T-cell (primary cell): ENCODE data around the gene SLIT3. TPM values are rescaled to one million over a fixed set of nuclear protein-coding genes. Genes with fewer than 3 reads are reported as not detected.

Experiments
- ATAC-seq, 4 experiments: fragments of 200-7000 bp in 3 of 4; fragments of 150-1000 bp in 1 of 4; cut with Tn5 transposase; replicated peaks in 1 of 4; 1 replicate in 3 of 4; 2 replicates in 1 of 4; pipeline ENCODE4 v1.10.0; 2021; ENCODE audit warnings: moderate library complexity in 3 of 4, mild to moderate bottlenecking in 2 of 4, moderate number of reproducible peaks in 1 of 4
- CTCF ChIA-PET, 2 donors: fragments of 300-600 bp; sonication (Branson Sonifier 250); formaldehyde crosslinking; loops; one replicate each; lab custom pipeline; 2022; ENCODE audit warnings: antibody characterized with exemption in 2 of 2; lab: Charles Lee
- POLR2A ChIA-PET, 2 donors: fragments of 300-600 bp; sonication (Branson Sonifier 250); formaldehyde crosslinking; loops; one replicate each; lab custom pipeline; 2022; ENCODE audit warnings: antibody characterized with exemption in 2 of 2; lab: Charles Lee
- DNase-seq, 35 experiments: peaks; one replicate each; pipeline versions ENCODE4 v3.0.0 to v3.0.0-alpha.2; 2013 to 2023
- H3K27ac ChIP-seq: one replicate; pipeline ENCODE4 v1.5.1; 2013; ENCODE audit warnings: low read length
- H3K27me3 ChIP-seq, 2 experiments: replicated peaks in 1 of 2; 1 replicate in 1 of 2; 2 replicates in 1 of 2; pipeline versions ENCODE4 v1.6.1 to v1.7.0; 2013; ENCODE audit warnings: low read length in 1 of 2, mixed read lengths in 1 of 2; ENCODE audit not compliant: control insufficient read depth in 2 of 2, insufficient read depth in 2 of 2; ENCODE audit errors: extremely low read depth in 1 of 2
- H3K36me3 ChIP-seq, 2 donors: 1 replicate in 1 of 2; 2 replicates in 1 of 2; pipeline versions ENCODE4 v1.6.1 to v1.7.0; 2013; ENCODE audit warnings: low read length in 1 of 2; ENCODE audit not compliant: control insufficient read depth in 2 of 2, insufficient read depth in 1 of 2; ENCODE audit errors: extremely low read depth in 1 of 2
- H3K4me1 ChIP-seq, 2 experiments: 1 replicate in 1 of 2; 2 replicates in 1 of 2; pipeline versions ENCODE4 v1.6.1 to v1.7.0; 2013; ENCODE audit warnings: low read length in 2 of 2, mixed read lengths in 1 of 2; ENCODE audit not compliant: insufficient read depth in 2 of 2, control insufficient read depth in 1 of 2; ENCODE audit errors: extremely low read depth in 1 of 2
- H3K4me3 ChIP-seq, 2 donors: 1 replicate in 1 of 2; 2 replicates in 1 of 2; pipeline versions ENCODE4 v1.5.1 to v1.7.0; 2013; ENCODE audit warnings: mild to moderate bottlenecking in 2 of 2, low read length in 1 of 2, moderate library complexity in 1 of 2; ENCODE audit not compliant: control insufficient read depth in 1 of 2; ENCODE audit errors: extremely low read depth in 1 of 2
- H3K9me3 ChIP-seq: 2 replicates; pipeline ENCODE4 v1.7.0; 2013
- H3K27ac Mint-ChIP-seq, 2 donors: one replicate each; pipeline ENCODE4 v1.8.0; 2020 to 2021; ENCODE audit warnings: mild to moderate bottlenecking in 2 of 2, mixed read lengths in 2 of 2
- H3K27me3 Mint-ChIP-seq, 2 donors: one replicate each; pipeline ENCODE4 v1.8.0; 2021 to 2022; ENCODE audit warnings: mixed read lengths in 2 of 2
- H3K36me3 Mint-ChIP-seq: one replicate; pipeline ENCODE4 v1.8.0; 2021; ENCODE audit warnings: mixed read lengths
- H3K4me1 Mint-ChIP-seq, 3 donors: one replicate each; pipeline ENCODE4 v1.8.0; 2020 to 2022; ENCODE audit warnings: mixed read lengths in 3 of 3, mild to moderate bottlenecking in 1 of 3
- H3K4me3 Mint-ChIP-seq, 3 donors: one replicate each; pipeline ENCODE4 v1.8.0; 2020 to 2022; ENCODE audit warnings: mild to moderate bottlenecking in 3 of 3, mixed read lengths in 3 of 3, moderate library complexity in 3 of 3
- H3K9me3 Mint-ChIP-seq, 3 donors: one replicate each; pipeline ENCODE4 v1.8.0; 2020 to 2022; ENCODE audit warnings: mixed read lengths in 3 of 3
- WGBS: methylation state at CpG from one replicate; pipeline ENCODE4 v1.1.5; 2013; ENCODE audit warnings: missing lambda C conversion rate; ENCODE audit not compliant: insufficient coverage; 5-methylcytosine and 5-hydroxymethylcytosine counted together
- total RNA-seq, 35 experiments: library from RNA in 6 of 35; stranded (reverse) in 6 of 35; fragments of 120-200 nt in 1 of 35; gene quantifications; one replicate each; pipeline versions ENCODE4 v1.2.1 to v1.2.4 and lab custom pipeline; 2013 to 2026

SLIT3 gene
- total RNA-seq, 5 donors from 2014 or later (not counting 1 experiment from before 2014, with no cell fraction given): 0.13 to 0.32 (median 0.13) TPM; not detected in 2

- ATAC-seq (no peak), DNase-seq (no peak)
- Mint-ChIP-seq H3K27ac (no peak overlapping the region), H3K36me3 (no peaks in the 10 kb centered on the region), H3K4me1 (no peaks in the 10 kb centered on the region), H3K9me3 (no peaks in the 10 kb centered on the region), H3K27me3 (peaks cover 0 to 7% of the 10 kb centered on the region in 2 donors), H3K4me3 (no peak overlapping the region)
- no peaks in the 10 kb centered on the region for H3K36me3 ChIP-seq
- ChIA-PET POLR2A (no interaction called here), CTCF (interaction anchor here in 1 of 2 donors (1.5 kb wide), 1 partner anchor 639 kb away, joined by 3 read pairs; no protein-coding TSS in a partner anchor)
- H3K4me3 ChIP-seq: no peak overlapping the region
- H3K9me3 ChIP-seq: no peaks in the 10 kb centered on the region
- no peaks in the 10 kb centered on the region for H3K4me1 ChIP-seq
- WGBS: no CpG with 5 or more reads among the region's 2 CpGs
- H3K27ac ChIP-seq: no peak overlapping the region
- H3K27me3 ChIP-seq: no peaks in the 10 kb centered on the region
Measured at GRCh38 chr5:168941901-168942300, 359.0 kb downstream of the SLIT3 start.

- H3K36me3 ChIP-seq: no peaks in the 10 kb centered on the region
- 87% methylated on average over 3 of the region's 4 CpGs for WGBS
- DNase-seq (no peak), ATAC-seq (no peak)
- Mint-ChIP-seq H3K4me1 (no peaks in the 10 kb centered on the region), H3K9me3 (no peaks in the 10 kb centered on the region), H3K27me3 (peaks cover 0 to 7% of the 10 kb centered on the region in 2 donors), H3K4me3 (no peak overlapping the region), H3K27ac (no peak overlapping the region), H3K36me3 (no peaks in the 10 kb centered on the region)
- H3K27ac ChIP-seq: no peak overlapping the region
- no peak overlapping the region for H3K4me3 ChIP-seq
- ChIA-PET POLR2A (no interaction called here), CTCF (no interaction called here)
- no peaks in the 10 kb centered on the region for H3K9me3 ChIP-seq
- H3K4me1 ChIP-seq: no peaks in the 10 kb centered on the region
- no peaks in the 10 kb centered on the region for H3K27me3 ChIP-seq
Measured at GRCh38 chr5:168940712-168941111, 360.2 kb downstream of the SLIT3 start.

GRCh38 chr5:168939887-168940544 is 360.9 kb downstream of the SLIT3 start:
- WGBS: 90% methylated on average over 3 of the region's 5 CpGs
- ATAC-seq: no peak

GRCh38 chr5:168939156-168939800 is 361.7 kb downstream of the SLIT3 start:
- POLR2A ChIA-PET: no interaction called here
- Histone ChIP-seq H3K27me3 (no peaks in the 10 kb centered on the region), H3K9me3 (no peaks in the 10 kb centered on the region), H3K36me3 (no peaks in the 10 kb centered on the region), H3K27ac (no peak overlapping the region), H3K4me3 (no peak overlapping the region), H3K4me1 (no peaks in the 10 kb centered on the region)
- 83% methylated on average over 2 of the region's 9 CpGs for WGBS
- Mint-ChIP-seq H3K9me3 (no peaks in the 10 kb centered on the region), H3K27me3 (peaks cover 0 to 7% of the 10 kb centered on the region in 2 donors), H3K4me3 (no peak overlapping the region), H3K4me1 (no peaks in the 10 kb centered on the region), H3K27ac (no peak overlapping the region), H3K36me3 (no peaks in the 10 kb centered on the region)
- no peak for ATAC-seq
- CTCF ChIA-PET: no interaction called here
- no peak for DNase-seq

More at GRCh38 chr5:168939887-168940544, 360.9 kb downstream of the SLIT3 start:
- Mint-ChIP-seq H3K9me3 (no peaks in the 10 kb centered on the region), H3K4me1 (no peaks in the 10 kb centered on the region), H3K27ac (no peak overlapping the region), H3K4me3 (no peak overlapping the region), H3K27me3 (peaks cover 0 to 7% of the 10 kb centered on the region in 2 donors), H3K36me3 (no peaks in the 10 kb centered on the region)
- Histone ChIP-seq H3K27ac (no peak overlapping the region), H3K9me3 (no peaks in the 10 kb centered on the region), H3K27me3 (no peaks in the 10 kb centered on the region), H3K4me3 (no peak overlapping the region), H3K4me1 (no peaks in the 10 kb centered on the region), H3K36me3 (no peaks in the 10 kb centered on the region)
- ChIA-PET CTCF (no interaction called here), POLR2A (no interaction called here)
- no peak for DNase-seq

GRCh38 chr5:168936511-168936910 is 364.4 kb downstream of the SLIT3 start:
- H3K4me1 Mint-ChIP-seq: no peaks in the 10 kb centered on the region
- no peaks in the 10 kb centered on the region for H3K36me3 ChIP-seq
- 85% methylated on average over 2 of the region's 7 CpGs for WGBS
- H3K4me1 ChIP-seq: no peaks in the 10 kb centered on the region
- ChIA-PET CTCF (interaction anchor here in 1 of 2 donors (1.3 kb wide), 1 partner anchor 10 kb away, joined by 3 read pairs; no protein-coding TSS in a partner anchor), POLR2A (interaction anchor here in 1 of 2 donors (0.6 kb wide), 1 partner anchor 10 kb away, joined by 3 read pairs; no protein-coding TSS in a partner anchor)
- ATAC-seq (no peak), DNase-seq (no peak)
- no peaks in the 10 kb centered on the region for H3K9me3 ChIP-seq
- H3K27me3 ChIP-seq: no peaks in the 10 kb centered on the region
- H3K9me3 Mint-ChIP-seq: no peaks in the 10 kb centered on the region
- no peak overlapping the region for H3K4me3 Mint-ChIP-seq
- no peak overlapping the region for H3K27ac Mint-ChIP-seq
- H3K4me3 ChIP-seq: no peak overlapping the region
- H3K27ac ChIP-seq: no peak overlapping the region
- H3K27me3 Mint-ChIP-seq: peaks cover 7 to 8% of the 10 kb centered on the region in 2 donors
- no peaks in the 10 kb centered on the region for H3K36me3 Mint-ChIP-seq

- no peaks in the 10 kb centered on the region for H3K36me3 Mint-ChIP-seq
- Histone ChIP-seq H3K36me3 (no peaks in the 10 kb centered on the region), H3K4me3 (no peak overlapping the region), H3K9me3 (no peaks in the 10 kb centered on the region), H3K27ac (no peak overlapping the region), H3K4me1 (no peaks in the 10 kb centered on the region), H3K27me3 (no peaks in the 10 kb centered on the region)
- H3K27ac Mint-ChIP-seq: no peak overlapping the region
- DNase-seq (no peak), ATAC-seq (no peak)
- CTCF ChIA-PET: no interaction called here
- no peak overlapping the region for H3K4me3 Mint-ChIP-seq
- H3K27me3 Mint-ChIP-seq: peaks cover 7 to 14% of the 10 kb centered on the region in 2 donors
- WGBS: no CpG with 5 or more reads among the region's 2 CpGs
- H3K9me3 Mint-ChIP-seq: no peaks in the 10 kb centered on the region
- POLR2A ChIA-PET: no interaction called here
- H3K4me1 Mint-ChIP-seq: no peaks in the 10 kb centered on the region
Measured at GRCh38 chr5:168935183-168935582, 365.8 kb downstream of the SLIT3 start.
